GM19372 (cell line): Measurements from ENCODE around the gene PROK1.

Experiments used
- ATAC-seq: cut with Tn5 transposase; IDR thresholded peaks from one replicate; pipeline ENCODE4 v1.9.1; 2021; ENCODE audit warnings: mild to moderate bottlenecking, low read depth, moderate library complexity; ENCODE audit not compliant: unreplicated experiment

PROK1 gene

GRCh38 chr1:110464340-110464739 lies 13.4 kb downstream of the PROK1 start:
- no peak for ATAC-seq

- ATAC-seq, result no peak
These were observed 14.3 kb downstream of the PROK1 start for GRCh38 chr1:110465038-110465813.

- no peak for ATAC-seq
These were observed 14.9 kb downstream of the PROK1 start for GRCh38 chr1:110465814-110466380.

- no peak for ATAC-seq
These were observed 15.8 kb downstream of the PROK1 start for GRCh38 chr1:110466646-110467280.

GRCh38 chr1:110471131-110471530 lies 20.2 kb downstream of the PROK1 start:
- no peak for ATAC-seq

GRCh38 chr1:110472546-110472945 lies 21.6 kb downstream of the PROK1 start:
- no peak for ATAC-seq

GRCh38 chr1:110474444-110474843 lies 23.5 kb downstream of the PROK1 start:
- ATAC-seq, result no peak

- no peak for ATAC-seq
These were observed 24.5 kb downstream of the PROK1 start for GRCh38 chr1:110475362-110476027.

- no peak for ATAC-seq
These were observed 25.2 kb downstream of the PROK1 start for GRCh38 chr1:110476028-110476765.

- ATAC-seq, result no peak
These were observed 26.1 kb downstream of the PROK1 start for GRCh38 chr1:110477041-110477440.

GRCh38 chr1:110477445-110477957 lies 26.6 kb downstream of the PROK1 start:
- ATAC-seq, result no peak

GRCh38 chr1:110477967-110478640 lies 27.2 kb downstream of the PROK1 start:
- no peak for ATAC-seq

- no peak for ATAC-seq
These were observed 27.9 kb downstream of the PROK1 start for GRCh38 chr1:110478886-110479285.

- no peak for ATAC-seq
These were observed 29.6 kb downstream of the PROK1 start for GRCh38 chr1:110480356-110481096.

- no peak for ATAC-seq
These were observed 31.1 kb downstream of the PROK1 start for GRCh38 chr1:110481968-110482623.

GRCh38 chr1:110482662-110483307 lies 31.8 kb downstream of the PROK1 start:
- no peak for ATAC-seq

GRCh38 chr1:110483308-110483685 lies 32.3 kb downstream of the PROK1 start:
- ATAC-seq, result no peak

- ATAC-seq, result no peak
These were observed 33.9 kb downstream of the PROK1 start for GRCh38 chr1:110484801-110485200.
